GM12872 (cell line): ENCODE results near the gene LMO7.

Experiments
- TF ChIP-seq, protein P1 (sequence below): IDR thresholded peaks from 3 replicates; pipeline ENCODE4 v1.5.1; 2011; ENCODE audit warnings: low read depth, mild to moderate bottlenecking, low read length, moderate library complexity; ENCODE audit not compliant: insufficient read depth

The LMO7 gene

DNA sequence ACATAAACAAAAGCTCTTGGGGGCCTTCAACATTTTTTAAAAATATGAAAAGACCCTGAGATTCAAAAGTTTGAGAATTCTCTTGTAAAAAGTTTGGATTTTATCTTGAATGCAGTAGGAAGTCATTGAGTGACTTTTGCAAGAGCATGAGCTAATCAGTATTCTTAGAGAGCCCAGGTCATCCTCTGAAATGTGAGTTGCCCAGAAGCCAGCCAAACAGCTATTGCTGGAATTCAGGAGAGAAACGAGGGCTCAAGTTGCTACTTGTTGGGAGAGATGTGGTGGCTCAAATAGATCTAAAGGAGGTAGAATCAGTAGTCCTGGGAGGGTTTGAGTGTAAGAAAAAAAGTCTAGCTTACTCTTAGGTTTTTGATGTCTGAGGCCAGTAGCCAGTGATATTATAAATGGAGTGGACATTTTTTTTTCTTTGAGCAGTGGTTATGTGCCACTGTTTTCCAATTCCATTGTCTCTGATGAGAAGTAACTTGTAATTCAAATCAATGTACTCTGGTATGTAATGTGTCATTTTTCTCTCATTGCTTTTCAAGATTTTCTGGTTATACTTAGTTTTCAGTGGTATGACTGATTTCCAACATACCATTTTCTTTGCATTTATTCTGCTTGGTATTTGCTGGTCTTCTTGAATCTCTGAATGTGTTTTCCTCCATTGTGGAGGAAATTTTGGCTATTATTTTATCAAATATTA lies 30.7 kb downstream of the LMO7 start:
- TF ChIP-seq, protein P1, sequence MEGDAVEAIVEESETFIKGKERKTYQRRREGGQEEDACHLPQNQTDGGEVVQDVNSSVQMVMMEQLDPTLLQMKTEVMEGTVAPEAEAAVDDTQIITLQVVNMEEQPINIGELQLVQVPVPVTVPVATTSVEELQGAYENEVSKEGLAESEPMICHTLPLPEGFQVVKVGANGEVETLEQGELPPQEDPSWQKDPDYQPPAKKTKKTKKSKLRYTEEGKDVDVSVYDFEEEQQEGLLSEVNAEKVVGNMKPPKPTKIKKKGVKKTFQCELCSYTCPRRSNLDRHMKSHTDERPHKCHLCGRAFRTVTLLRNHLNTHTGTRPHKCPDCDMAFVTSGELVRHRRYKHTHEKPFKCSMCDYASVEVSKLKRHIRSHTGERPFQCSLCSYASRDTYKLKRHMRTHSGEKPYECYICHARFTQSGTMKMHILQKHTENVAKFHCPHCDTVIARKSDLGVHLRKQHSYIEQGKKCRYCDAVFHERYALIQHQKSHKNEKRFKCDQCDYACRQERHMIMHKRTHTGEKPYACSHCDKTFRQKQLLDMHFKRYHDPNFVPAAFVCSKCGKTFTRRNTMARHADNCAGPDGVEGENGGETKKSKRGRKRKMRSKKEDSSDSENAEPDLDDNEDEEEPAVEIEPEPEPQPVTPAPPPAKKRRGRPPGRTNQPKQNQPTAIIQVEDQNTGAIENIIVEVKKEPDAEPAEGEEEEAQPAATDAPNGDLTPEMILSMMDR, result no peak

DNA sequence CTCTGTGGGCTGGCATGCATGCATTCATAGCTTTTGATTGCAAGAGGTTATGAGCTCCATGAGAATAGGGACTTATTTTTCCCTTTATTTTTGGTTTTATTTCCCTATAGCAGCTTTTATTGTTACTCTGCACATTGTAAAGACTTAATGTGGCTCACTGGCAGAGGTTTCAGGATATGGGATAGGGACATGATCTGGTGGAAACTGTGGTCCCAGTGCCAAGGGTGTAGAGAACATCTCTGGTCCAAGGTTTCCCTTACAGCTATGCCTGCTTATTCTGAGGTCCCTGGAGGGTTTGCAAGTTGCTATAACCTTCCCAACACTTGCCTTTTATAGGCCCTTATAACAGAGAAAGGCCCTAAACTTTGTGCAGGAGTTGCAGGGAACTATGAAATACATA lies 33.6 kb downstream of the LMO7 start:
- TF ChIP-seq, protein P1, result no peak

DNA sequence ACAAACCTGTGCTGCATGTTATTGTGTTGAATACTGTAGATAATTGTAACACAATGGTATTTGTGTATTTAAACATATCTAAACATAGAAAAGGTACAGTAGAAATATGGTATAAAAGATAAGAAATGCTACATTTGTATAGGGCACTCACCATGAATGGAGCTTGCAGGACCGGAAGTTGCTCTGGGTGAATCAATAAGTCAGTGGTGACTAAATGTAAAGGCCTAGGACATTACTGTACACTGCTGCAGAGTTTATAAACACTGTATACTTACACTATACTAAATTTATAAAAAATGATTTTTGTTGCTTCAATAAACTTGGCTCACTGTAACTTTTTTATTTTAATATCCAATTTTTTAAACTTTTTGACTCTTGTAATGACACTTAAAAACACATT lies 34.4 kb downstream of the LMO7 start:
- TF ChIP-seq, protein P1, result no peak

DNA sequence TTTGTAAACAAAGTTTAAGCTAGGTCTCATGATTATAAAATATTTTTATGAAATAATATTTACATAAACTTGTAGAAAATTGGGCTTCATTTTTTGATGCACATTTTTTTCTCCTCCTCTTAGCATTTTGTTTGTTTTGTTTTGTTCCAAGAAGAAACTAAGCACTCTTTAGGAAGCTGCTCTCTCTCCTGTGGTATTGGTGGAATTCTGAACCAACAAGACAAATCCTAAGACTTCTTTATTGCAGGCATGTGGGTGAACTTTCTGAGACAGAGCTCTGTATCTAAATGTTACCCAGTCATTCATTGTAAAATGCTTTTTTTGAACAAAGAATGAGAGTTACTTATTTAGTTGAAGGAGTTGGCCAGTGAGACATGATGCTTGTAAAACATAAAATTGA lies 39.3 kb downstream of the LMO7 start:
- TF ChIP-seq, protein P1, result no peak

DNA sequence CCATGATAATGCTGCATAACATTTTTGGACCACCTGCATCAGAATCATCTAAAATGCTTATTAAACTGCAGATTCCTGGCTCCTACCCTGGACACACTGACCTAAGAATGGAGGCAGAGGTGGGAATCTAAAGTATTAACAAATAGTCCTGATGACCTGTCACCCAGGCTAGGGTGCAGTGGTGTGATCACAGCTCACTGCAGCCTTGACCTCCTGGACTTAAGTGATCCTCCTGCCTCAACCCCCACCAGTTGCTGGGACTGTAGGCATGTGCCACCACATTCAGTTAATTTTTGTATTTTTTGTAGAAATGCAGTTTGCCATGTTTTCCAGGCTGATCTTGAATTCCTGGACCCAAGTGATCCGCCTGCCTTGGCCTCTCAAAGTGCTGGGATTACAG lies 43.3 kb downstream of the LMO7 start:
- TF ChIP-seq, protein P1, result no peak

DNA sequence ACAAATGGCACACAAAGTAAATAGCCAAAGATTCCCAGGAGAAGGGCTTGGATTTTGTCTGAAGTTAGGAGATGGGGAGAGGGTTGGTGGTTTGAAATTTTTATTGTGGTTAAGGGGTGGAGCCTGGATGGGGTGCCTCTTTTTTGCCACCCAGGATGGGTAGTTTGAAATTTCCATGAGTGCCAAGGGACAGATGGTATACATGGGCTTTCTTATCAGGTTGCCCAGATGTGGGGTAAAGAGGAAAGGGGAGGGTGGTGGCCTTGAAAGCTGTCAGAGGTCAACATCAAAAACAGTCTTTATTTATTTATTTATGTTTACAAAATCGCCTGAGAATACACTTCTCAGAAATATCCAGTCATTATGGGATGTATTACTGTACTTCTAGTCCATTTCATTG lies 46.2 kb downstream of the LMO7 start:
- TF ChIP-seq, protein P1, result no peak

DNA sequence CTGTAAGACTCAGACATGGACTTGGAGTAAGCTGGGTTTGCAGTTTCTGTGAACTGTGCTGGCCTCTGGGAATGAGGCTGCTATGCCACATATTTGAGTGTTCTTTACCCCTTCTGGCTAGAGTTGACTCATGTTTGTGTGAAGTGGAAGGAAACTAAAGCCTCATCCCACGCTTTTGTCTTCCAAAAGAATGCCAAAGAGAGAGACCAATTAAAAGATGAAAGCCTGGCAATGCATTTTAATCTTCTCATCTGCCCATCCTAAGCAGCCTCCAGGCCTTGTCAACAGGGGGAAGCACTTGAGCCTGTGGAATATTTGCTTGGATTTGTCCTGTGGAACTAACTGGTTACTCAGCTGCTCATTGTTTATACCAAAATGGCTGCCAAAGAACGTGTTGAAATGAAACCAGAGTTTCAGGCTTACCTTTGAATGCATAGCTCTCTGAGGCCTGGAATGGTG lies 49.1 kb downstream of the LMO7 start:
- TF ChIP-seq, protein P1, result no peak
